ENCODE data around the gene CCDC40.

Gene CCDC40

DNA sequence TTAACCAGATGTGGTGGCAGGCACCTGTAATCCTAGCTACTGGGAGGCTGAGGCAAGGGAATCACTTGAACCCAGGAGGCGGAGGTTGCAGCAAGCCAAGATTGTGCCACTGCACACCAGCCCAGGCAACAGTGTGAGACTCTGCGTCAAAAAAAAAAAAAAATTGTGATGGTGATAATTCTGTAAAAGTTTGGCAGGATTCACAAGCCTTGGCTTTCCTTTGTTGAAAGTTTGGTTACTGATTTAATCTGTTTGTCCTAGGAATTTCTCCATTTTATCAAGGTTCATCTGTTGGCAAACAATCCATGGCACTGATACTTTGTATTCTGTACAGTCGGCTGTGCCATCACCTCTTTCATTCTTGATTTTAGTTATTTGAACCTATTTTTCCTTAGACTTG, 94.5 kb downstream of the CCDC40 start:
- TF ChIP-seq, protein P1, sequence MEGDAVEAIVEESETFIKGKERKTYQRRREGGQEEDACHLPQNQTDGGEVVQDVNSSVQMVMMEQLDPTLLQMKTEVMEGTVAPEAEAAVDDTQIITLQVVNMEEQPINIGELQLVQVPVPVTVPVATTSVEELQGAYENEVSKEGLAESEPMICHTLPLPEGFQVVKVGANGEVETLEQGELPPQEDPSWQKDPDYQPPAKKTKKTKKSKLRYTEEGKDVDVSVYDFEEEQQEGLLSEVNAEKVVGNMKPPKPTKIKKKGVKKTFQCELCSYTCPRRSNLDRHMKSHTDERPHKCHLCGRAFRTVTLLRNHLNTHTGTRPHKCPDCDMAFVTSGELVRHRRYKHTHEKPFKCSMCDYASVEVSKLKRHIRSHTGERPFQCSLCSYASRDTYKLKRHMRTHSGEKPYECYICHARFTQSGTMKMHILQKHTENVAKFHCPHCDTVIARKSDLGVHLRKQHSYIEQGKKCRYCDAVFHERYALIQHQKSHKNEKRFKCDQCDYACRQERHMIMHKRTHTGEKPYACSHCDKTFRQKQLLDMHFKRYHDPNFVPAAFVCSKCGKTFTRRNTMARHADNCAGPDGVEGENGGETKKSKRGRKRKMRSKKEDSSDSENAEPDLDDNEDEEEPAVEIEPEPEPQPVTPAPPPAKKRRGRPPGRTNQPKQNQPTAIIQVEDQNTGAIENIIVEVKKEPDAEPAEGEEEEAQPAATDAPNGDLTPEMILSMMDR (IDR thresholded peaks at IDR 0.05; ENCODE audit: low read depth, low read length) = no peak
- no peak for DNase-seq (ENCODE audit: extremely low read depth, low read depth)

DNA sequence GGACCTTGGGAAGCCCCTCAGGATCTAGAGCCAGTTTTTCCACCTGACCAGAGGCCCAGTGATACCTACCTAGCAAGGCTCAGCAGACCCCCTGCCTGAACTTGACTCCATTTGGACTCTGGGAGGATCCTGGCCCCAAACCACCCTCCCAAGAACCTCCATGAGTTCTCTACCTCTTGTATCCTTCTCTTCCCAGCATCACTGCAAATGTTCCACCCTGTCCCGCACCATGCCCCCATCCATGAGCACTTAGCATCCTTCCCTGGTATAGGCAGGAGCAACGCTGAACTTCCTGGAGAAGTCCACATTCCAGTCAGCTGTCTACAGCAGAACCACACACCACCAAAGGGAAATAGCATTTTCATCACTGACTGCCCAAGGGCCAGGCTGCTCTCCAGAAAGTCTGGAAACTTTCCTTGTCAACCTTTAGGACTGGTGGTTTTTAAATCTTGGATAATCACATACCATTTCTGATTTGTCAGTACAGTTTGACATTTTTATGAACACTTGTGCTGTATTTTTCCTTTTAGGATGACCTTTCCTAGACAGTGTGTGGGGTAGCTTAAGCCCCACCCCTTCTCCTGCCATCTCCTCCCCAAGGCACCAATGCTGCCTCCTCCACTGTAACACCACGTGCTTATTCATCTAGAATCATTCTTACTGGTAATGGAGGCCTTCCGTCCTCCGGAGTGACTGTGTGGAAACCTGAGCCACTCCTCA, 96.6 kb downstream of the CCDC40 start:
- TF ChIP-seq, protein P1 (IDR thresholded peaks at IDR 0.05; ENCODE audit: low read depth, low read length) = no peak

DNA sequence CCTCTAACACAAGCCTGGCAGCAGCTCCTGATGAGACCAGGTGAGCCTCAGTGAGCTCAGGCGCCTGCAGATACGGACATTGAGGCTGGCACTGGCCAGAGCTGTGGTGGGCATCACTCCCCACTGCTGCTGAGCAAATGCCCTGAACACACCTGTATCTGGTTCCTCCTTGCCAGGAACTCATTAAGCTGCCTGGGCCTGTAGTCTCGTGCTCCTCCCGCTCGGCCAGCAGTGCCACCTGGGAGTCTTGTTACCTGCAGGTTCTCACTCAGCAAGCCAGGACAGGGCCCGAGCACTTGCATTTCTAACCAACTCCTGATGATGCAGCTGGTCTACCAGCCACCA, 97.2 kb downstream of the CCDC40 start:
- DNase-seq (ENCODE audit: extremely low read depth, low read depth) = no peak
- TF ChIP-seq, protein P1 (IDR thresholded peaks at IDR 0.05; ENCODE audit: low read depth, low read length) = no peak

More for the DNA sequence above, 96.6 kb downstream of the CCDC40 start:
- no peak for DNase-seq (ENCODE audit: extremely low read depth, low read depth)

DNA sequence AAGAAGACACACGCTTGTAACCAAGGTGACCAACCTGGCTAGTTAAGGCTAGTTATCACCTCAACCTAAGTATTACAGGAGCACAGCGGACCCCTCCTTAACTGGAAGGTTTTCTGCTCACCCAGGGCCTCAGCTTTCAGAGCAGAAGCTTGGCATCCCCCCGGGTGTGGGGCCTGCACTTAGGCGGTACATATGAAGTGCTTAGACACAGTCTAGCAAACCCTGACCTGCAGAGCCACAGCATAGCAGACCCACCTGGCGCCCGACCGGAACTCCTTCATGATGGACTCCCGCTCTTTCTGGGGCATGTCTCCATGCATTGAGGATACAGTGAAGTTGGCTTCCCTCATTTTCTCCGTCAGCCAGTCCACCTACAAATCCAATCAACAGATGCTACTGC, 100.7 kb downstream of the CCDC40 start:
- TF ChIP-seq, protein P1 (IDR thresholded peaks at IDR 0.05; ENCODE audit: low read depth, low read length) = no peak
- no peak for DNase-seq (ENCODE audit: extremely low read depth, low read depth)

DNA sequence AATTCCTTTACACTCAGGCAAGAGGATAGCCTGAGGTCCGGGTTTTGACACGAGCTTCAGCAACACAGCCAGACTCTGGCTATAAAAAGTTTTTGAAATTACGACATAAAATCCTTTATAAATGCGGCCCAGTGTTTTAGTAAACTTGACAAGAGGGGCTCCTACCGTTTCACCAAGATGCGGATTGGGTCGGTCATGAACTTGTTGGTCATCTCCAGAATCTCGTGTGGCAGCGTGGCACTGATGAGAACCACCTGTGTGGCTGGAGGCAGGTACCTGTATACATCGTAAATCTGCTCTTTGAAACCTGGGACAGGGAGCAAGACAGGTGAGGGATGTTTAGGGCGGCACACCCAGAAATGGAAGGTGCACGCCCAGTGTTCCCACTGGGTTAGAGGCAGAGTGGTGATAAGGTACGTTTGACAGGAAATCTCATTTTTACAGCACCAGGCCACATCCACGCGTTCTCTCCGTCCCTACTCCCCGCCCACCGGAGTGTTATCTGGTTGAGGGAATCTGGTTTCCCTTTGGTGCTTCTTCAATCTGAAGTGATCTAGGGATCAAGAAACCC, 102.5 kb downstream of the CCDC40 start:
- TF ChIP-seq, protein P1 (IDR thresholded peaks at IDR 0.05; ENCODE audit: low read depth, low read length) = no peak

DNA sequence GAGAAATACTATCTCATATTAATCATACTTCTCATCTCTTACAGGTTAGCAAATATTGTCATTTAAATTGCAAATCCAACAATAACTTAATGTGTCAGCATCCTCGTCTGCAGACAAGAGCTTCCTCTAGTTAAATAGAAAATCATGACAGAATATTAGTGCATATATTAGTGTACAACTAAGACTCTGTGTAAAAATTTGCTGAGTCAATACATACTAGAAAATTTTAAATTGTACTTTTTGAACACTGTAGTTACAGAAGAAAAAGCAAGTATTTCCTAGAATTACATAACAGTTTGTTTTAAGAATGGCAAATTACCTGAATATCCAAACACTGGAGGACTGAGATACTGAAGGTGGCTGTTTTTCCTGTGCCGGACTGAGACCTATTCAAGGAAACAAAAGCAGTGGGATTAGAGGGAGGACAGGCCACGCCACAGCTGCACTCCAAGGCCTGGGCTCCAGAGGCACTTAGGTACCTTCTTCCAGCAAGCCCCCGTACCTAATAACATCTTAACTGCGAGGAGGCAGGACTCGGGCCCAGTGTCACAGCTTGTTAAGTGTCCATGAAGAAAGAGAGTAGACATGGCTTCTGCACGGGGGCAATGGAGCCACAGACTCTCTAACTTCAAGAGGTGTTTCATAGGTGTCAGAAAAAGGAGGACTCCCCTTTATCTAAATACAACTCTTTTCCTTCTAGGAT, 105.2 kb downstream of the CCDC40 start:
- DNase-seq (ENCODE audit: extremely low read depth, low read depth) = no peak
- TF ChIP-seq, protein P1 (IDR thresholded peaks at IDR 0.05; ENCODE audit: low read depth, low read length) = no peak

More for the DNA sequence above, 102.5 kb downstream of the CCDC40 start:
- DNase-seq (ENCODE audit: extremely low read depth, low read depth) = no peak

DNA sequence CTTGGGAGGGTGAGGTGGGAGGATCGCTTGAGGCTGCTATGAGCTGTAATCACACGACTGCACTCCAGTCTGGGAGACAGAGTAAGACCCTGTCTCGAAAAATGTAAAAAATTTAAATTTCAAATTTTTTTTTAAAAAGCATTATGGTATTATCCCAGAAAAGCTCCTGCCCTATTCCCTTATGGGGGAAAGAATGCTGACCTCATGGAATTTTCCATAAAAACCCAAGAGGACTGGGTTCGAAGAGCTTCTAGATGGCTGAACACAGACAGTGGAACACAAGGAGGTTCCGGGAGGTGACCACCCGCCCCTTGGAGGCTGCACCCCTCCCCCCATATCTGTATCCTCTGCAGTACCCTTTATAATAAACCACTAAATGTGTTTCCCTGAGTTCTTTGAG, 106.5 kb downstream of the CCDC40 start:
- TF ChIP-seq, protein P1 (IDR thresholded peaks at IDR 0.05; ENCODE audit: low read depth, low read length) = no peak
- no peak for DNase-seq (ENCODE audit: extremely low read depth, low read depth)
